ENCODE results near the gene ZNF664.

The ZNF664 gene

DNA sequence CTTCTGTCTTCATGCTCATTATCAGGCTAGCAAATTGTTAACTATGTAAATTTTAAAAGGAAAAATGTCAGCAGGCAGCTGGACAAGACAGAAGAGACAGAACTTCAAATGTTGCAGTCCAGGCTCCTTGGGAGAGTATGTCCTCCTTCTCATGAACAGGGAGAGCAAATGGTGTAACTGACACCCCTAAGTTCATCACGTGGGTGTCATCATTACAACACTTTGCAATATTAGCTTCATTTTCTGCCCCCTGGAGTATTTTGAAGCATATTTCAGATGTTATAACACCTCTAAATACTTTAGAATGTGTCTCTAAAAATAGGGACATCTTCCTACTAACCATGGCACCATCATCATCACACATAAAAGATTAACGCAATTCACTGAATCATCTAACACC, 62.1 kb downstream of the ZNF664 start:
- ATAC-seq = no peak

DNA sequence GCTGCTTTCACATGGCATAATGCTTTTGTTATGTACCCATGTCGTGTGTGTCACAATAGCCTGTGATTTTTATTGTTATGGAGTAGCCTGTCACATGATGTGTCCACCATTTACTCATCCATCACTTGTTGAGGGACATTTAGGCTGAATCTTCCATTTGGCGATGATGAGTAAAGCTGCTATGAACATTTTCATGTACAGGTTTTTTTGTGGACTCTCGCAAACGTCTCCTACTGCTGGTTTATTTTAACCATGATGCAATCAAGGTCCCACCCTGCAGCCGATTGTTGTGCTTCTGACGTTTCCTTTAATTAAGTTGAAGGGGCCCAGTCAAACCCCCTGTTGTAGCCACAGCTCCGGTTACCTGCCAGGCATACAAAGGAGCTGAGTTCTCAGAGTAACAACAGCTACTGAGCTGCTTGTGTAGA, 63.2 kb downstream of the ZNF664 start:
- no peak for ATAC-seq

GRCh38 chr12:124036657-124037109, 63.7 kb downstream of the ZNF664 start:
- no peak for ATAC-seq

DNA sequence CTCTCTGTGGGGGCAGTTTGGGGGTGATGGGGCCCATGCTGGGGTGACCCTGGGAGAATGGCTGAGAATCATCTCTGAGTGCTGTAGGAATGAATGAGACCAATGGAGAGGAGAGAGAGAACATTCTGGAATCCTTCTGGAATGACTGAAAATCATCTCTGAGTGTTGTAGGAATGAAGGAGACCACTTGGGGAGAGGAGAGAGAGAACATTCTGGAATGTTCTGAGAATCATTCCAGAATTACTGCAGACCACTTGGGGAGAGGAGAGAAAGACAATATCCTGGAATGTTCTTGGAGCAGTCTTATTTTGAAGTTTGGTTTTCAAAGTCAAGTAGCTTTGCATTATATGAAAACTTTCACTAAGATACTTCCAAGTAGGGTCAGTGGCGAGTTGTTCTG, 64.3 kb downstream of the ZNF664 start:
- no peak for ATAC-seq

DNA sequence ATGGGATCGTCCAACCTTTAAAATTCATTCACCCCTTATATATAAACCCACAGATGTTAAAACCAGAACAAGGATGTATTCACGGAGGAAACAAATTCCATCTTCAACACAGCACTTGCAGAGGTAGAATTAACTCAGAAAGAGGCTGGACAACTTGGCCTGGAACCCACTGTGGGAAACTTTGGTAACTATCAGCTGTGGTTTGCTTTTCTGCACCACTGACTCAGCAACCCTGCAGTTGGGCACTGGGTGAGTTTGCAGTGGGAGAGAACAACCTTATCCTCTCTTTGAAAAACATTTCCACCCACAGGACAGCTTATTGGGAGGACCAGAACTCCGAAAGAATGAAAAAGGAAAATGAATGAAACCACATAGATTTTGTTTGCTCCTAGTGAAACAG, 66.3 kb downstream of the ZNF664 start:
- ATAC-seq = no peak

GRCh38 chr12:124040291-124040690, 67.3 kb downstream of the ZNF664 start:
- ATAC-seq = no peak

DNA sequence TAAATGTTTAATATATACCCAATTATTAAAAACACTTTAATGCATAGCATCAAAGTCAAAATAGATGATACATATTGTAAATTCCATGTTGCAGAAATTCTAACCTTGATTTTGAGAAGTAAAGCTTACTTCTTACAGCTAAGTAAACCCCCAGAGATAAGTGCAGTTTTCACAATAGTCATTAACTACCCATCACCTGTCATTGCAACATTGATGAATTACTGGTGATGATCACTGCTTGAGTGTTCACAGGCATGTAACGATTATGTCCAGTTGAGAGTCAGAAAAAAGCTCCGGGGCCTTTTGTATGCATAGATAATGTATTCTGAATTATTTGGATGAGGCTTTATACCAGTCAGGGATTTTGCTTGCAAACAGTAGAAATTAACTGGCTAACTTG, 67.7 kb downstream of the ZNF664 start:
- ATAC-seq = no peak

GRCh38 chr12:124041907-124042306, 68.9 kb downstream of the ZNF664 start:
- no peak for ATAC-seq

DNA sequence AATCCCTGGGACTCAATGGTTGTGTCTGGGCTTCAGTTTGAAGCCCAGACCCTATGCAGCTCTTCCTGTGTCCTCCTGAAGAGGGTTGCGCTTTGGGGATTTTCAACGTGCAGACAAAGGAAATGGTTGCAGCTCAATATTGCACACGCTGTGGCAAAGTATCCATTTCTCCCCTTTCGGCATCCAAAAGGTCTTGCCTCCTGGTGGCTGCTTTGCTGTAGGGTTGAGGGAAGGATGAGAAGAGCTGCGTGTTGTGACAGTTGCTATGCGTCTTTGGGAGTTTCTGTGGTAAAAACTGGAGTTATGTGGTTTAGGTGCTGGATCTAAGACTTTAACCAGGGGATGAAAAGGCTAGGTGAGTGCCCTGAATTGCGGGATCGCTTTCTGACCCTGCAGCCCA, 71.0 kb downstream of the ZNF664 start:
- no peak for ATAC-seq

- no peak for ATAC-seq
These were observed 71.8 kb downstream of the ZNF664 start for GRCh38 chr12:124044809-124045321.

DNA sequence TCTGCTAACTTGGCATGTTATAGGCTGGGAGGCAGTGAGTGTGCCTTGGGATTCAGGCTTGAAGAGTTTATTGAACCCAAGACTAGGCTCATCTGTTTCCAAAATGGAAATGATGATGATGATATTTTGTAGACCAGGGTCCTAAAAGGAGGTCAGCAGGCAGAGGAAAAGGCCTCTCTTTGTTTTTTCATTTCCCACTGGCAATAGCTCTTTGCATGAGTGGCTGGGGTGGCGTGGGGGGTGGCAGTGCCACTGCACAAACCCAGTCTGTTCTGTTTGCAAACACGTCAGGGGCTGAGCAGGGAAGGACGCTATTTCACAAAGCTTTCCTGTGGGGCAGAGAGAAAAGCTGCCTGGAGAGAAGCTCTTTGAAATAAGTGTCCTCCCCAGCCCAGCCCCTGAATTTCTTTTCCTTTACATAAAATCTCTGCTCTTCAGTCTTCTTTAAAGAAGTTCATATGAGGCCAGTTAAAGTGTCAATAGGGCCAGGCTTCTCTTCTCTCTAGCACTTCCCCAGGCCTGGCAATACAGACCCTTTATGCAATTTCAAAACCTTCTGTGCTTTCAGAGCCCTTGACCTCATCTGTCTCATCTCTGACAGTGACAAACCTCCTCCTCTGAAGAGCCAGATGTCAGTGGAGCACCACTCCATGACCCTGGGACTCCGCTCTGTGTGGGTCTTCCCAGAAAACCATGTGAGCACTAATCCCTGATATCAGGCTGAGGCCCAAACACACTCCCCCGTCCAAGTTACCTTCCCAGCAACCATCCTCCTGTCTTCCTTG, 72.8 kb downstream of the ZNF664 start:
- no peak for ATAC-seq

- ATAC-seq = no peak
These were observed 73.4 kb downstream of the ZNF664 start for GRCh38 chr12:124046456-124046740.

GRCh38 chr12:124047045-124047566, 74.1 kb downstream of the ZNF664 start:
- no peak for ATAC-seq

- no peak for ATAC-seq
These were observed 76.6 kb downstream of the ZNF664 start for GRCh38 chr12:124049451-124050094.

- ATAC-seq = no peak
These were observed 80.8 kb downstream of the ZNF664 start for GRCh38 chr12:124053851-124054250.

DNA sequence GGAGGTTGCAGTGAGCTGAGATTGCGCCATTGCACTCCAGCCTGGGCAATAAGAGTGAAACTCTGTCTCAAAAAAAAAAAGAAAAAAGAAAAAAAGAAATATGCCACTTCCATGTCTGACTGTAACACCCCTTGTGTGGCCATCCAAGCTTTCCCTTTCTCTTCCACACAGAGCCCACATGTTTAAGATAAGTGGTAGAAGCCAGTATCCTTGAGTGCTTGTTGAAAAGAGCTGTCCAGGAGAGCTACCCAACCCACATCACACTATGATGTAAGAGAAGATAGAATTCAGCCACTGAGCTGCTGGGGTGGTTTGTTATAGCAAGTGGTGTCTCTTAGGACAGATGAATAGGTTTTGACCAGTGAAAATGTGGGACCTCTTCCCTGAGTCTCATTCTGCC, 82.1 kb downstream of the ZNF664 start:
- no peak for ATAC-seq

DNA sequence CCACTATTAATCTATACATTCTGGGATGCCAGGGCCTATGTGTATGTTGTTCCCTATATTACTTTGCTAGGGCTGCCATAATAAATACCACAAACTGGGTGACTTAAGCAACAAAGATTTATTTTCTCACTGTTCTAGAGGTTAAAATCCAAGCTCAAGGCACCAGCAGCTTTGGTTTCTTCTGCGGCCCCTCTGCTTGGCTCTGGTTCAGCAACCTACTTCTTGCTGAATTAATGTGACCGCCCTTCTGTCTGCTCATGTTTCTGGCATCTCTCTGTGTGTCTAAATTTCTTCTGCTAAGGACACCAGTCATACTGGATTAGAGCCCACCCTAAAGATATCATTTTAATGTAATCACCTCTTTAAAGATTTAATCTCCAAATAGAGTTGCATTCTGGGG, 84.7 kb downstream of the ZNF664 start:
- no peak for ATAC-seq

DNA sequence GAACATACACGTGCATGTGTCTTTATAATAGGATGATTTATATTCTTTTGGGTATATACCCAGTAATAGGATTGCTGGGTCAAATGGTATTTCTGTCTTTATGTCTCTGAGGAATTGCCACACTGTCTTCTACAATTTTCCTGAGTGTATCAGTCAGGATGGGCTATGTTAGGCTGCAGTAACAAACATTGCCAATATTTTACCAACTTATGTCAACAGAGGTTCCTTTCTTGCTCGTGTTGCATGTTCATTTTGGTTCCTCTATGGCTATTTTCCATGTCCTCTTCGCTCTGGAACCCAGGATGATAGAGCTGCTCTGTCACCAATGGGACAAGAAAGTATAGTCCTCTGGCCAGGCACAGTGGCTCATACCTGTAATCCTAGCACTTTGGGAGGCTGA, 86.7 kb downstream of the ZNF664 start:
- ATAC-seq = no peak

Measured in activated CD4-positive, CD25-positive, alpha-beta regulatory T cell treated with anti-CD3 and anti-CD28 coated beads, Interleukin-2, amount 50 U/mL, for 24 hours (primary cell).